Measurements from ENCODE around the gene CALHM2.
"Not testable (repeated sequence)": the region's sequence is repeated elsewhere in the genome, so short reads cannot be mapped to it uniquely, and the experiment has no call there.

CALHM2 gene

DNA sequence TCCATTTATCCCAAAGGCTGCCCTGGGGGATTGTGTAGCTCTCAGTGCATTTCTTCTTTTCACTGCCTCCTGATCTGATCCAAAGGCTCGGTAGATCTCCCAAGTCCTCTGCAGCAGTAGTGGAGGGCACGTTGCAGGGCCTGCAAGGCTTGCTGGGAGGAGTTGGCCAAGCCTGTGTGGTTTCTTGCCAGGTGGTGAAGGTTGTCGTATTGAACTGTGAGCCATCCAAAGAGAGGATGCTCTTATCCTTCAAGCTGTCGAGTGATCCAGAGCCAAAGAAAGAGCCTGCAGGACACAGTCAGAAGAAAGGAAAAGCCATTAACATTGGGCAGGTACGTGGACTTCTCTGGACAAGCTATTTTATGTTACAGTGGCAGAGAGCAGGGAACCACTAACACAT lies 34.6 kb downstream of the CALHM2 start:
- TF ChIP-seq, protein P1, sequence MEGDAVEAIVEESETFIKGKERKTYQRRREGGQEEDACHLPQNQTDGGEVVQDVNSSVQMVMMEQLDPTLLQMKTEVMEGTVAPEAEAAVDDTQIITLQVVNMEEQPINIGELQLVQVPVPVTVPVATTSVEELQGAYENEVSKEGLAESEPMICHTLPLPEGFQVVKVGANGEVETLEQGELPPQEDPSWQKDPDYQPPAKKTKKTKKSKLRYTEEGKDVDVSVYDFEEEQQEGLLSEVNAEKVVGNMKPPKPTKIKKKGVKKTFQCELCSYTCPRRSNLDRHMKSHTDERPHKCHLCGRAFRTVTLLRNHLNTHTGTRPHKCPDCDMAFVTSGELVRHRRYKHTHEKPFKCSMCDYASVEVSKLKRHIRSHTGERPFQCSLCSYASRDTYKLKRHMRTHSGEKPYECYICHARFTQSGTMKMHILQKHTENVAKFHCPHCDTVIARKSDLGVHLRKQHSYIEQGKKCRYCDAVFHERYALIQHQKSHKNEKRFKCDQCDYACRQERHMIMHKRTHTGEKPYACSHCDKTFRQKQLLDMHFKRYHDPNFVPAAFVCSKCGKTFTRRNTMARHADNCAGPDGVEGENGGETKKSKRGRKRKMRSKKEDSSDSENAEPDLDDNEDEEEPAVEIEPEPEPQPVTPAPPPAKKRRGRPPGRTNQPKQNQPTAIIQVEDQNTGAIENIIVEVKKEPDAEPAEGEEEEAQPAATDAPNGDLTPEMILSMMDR (conservative IDR thresholded peaks at IDR 0.05; ENCODE audit: low read depth, low read length), result no peak
- no peak overlapping the region for H3K4me3 ChIP-seq (ENCODE audit: low read length)
- DNase-seq (ENCODE audit: low read depth), result no peak

DNA sequence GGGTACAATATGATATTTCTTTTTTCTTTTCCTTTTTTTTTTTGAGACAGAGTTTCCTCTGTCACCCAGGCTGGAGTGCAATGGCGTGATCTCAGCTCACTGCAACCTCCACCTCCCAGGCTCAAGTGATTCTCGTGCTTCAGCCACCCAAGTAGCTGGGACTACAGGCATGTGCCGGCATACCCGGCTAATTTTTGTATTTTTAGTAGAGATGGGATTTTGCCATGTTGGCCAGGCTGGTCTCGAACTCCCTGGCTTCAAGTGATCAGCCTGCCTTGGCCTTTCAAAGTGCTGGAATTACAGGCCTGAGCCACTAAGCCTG lies 35.1 kb downstream of the CALHM2 start:
- H3K4me3 ChIP-seq (ENCODE audit: low read length); DNase-seq (ENCODE audit: low read depth): not testable (repeated sequence)

DNA sequence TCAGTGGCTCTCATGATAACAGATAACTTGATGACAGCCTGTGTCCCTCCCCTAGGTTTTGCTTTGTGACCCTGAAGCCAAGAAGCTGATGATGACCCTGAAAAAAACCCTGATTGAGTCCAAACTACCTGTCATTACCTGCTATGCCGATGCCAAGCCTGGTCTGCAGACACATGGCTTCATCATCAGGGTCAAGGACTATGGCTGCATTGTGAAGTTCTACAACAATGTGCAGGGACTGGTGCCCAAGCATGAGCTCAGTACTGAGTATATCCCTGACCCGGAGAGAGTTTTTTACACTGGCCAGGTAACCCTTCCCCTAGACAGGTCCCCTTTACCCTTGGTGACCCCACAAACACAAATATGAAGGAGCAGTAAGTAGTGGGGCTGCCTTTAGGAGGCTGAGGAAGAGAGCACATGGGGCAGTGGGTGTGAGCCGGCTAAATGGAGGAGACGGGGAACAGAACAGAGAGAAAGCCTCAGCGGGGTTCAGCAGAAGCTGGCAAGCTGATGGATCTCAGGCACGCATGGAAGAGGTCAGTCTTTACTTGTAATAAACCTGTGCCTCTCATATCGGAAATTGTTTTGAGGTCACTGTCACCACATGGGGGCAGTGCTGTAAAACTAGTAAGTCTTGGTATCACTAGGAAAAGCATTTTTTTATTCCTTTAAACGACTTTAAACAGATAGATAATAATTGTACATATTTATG lies 35.6 kb downstream of the CALHM2 start:
- TF ChIP-seq, protein P1 (conservative IDR thresholded peaks at IDR 0.05; ENCODE audit: low read depth, low read length), result peak; percentile 60
- no peak overlapping the region for H3K4me3 ChIP-seq (ENCODE audit: low read length)
- DNase-seq (ENCODE audit: low read depth), result no peak

DNA sequence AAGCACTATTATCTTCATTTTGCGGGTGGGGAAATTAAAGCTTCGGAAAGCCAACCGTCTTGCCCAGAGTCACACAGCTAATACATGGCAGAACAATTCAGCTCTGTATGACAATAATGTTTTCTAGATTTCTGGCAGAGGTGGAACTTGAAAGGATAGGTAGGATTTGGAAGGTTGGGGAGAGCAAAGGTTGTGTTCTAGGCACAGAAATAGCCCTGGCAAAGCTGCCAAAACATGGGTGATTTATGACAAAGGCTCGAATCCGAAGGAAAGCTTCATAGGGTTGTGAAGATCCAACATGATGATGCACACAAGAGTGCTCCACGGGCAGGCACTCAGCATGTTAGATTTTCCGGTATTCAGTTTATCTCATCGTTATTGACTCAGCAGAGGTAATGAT lies 36.6 kb downstream of the CALHM2 start:
- H3K4me3 ChIP-seq (ENCODE audit: low read length), result no peak overlapping the region
- TF ChIP-seq, protein P1 (conservative IDR thresholded peaks at IDR 0.05; ENCODE audit: low read depth, low read length), result no peak
- DNase-seq (ENCODE audit: low read depth), result no peak

DNA sequence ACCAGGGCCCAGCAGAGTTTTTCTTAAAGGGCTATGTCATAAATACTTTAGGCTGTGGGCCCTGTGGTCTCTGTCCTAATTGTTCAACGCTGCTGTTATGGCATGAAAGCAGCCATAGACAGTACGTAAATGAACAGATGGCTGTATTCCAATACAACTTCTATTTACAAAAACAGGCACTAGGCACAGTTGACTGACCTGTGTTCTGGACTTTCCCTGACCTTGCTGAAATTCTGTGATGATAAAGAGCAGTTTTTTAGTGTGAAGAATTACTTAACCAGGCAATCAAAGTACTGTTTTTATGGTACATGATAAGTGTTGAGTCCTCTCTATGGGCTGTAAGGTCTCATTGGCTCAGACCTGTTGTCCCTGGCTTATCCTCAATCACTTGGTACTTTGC lies 38.6 kb downstream of the CALHM2 start:
- TF ChIP-seq, protein P1 (conservative IDR thresholded peaks at IDR 0.05; ENCODE audit: low read depth, low read length), result no peak
- no peak overlapping the region for H3K4me3 ChIP-seq (ENCODE audit: low read length)
- DNase-seq (ENCODE audit: low read depth), result no peak

DNA sequence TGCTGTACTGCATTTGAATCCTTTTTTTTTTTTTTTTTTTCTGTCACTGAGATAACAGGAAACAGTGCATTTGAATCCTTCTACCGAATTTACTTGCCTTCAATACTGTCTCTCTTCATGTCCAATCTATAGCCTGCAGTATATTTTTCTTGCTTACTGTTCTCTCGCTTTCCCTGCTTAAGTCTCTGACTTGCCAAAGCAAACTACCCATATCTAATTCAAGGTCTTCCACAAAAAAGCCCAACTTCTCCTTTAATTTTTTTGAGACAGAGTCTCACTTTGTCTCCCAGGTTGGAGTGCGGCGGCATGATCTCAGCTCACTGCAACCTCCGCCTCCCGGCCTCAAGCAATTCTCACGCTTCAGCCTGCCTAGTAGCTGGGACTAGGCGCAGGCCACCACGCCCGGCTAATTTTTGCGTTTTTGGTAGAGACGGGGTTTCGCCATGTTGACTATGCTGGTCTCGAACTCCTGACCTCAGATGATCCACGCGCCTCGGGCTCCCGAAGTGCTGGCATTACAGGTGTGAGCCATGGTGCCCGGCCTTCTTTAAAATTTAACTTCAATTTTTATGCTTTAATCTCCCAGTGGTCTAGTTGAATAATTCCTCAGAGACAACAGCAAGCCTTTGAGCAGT lies 54.9 kb downstream of the CALHM2 start:
- TF ChIP-seq, protein P1 (conservative IDR thresholded peaks at IDR 0.05; ENCODE audit: low read depth, low read length), result no peak
- H3K4me3 ChIP-seq (ENCODE audit: low read length), result peak overlapping the region; percentile 99
- DNase-seq (ENCODE audit: low read depth), result no peak

DNA sequence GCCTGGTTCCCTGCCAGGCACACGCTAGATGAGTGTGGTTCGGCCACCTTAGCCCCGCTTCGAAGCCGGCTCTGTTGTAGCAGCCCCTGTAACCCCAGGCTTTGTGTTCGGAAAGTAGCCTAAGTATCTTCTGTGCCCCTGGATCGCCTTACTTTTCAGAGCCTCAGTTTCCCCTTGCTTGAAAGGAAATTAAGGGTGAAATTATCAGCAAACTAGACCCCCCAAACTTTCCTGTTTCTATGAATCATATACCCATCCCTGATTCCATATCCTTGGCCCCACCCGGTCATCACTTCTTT lies 55.4 kb downstream of the CALHM2 start:
- TF ChIP-seq, protein P1 (conservative IDR thresholded peaks at IDR 0.05; ENCODE audit: low read depth, low read length), result no peak
- DNase-seq (ENCODE audit: low read depth), result no peak
- H3K4me3 ChIP-seq (ENCODE audit: low read length), result peak overlapping the region; percentile 99

All from retinal pigment epithelial cell (primary cell).